UCSD-AML1 (cell line): ENCODE data around the gene DYNLT2B.
"Not testable (repeated sequence)": the region's sequence is repeated elsewhere in the genome, so short reads cannot be mapped to it uniquely, and the experiment has no call there.

Experiments
- DNase-seq: peaks from one replicate; lab custom pipeline; 2025; ENCODE audit not compliant: unreplicated experiment; lab: John Stamatoyannopoulos, UW

The DYNLT2B gene

DNA sequence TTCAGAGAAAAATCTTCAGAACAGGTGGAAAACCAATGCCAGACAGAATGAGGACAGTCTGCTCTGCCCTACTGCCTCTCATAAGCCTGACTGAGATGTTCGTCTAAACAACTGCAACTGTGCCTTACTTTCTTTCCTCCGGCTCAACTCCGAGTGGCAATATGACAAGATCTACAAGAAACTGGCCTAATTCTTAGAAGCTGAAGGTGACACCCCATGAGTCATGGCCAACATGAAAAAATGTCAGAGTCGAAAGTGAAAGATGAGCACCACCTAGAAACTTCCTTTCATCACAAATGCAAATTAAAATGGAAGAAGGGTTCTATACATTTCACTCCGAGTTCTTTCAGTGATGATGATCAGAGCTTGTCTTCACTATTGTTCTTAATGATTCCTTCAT, 43.5 kb downstream of the DYNLT2B start:
- DNase-seq: no peak

DNA sequence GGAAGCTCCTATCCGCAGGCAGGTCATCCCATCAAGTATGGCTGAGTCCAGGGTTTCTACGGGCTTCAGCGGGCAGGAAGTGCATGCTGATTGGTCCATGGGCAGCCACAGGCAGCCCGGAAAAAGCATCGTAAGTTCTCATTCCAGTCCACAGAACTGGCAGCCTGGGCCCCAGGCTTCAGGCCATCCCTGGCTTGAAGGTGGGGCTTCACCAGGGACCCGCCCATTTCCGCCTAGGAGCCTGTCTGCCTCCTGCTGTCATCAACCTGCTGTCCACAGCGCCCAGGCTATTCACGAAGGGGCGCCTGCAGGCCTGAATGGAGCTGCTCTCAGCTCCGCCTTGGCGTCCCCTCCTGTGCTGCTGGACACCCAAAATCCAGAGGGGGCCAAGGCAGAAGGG, 44.4 kb downstream of the DYNLT2B start:
- no peak for DNase-seq

DNA sequence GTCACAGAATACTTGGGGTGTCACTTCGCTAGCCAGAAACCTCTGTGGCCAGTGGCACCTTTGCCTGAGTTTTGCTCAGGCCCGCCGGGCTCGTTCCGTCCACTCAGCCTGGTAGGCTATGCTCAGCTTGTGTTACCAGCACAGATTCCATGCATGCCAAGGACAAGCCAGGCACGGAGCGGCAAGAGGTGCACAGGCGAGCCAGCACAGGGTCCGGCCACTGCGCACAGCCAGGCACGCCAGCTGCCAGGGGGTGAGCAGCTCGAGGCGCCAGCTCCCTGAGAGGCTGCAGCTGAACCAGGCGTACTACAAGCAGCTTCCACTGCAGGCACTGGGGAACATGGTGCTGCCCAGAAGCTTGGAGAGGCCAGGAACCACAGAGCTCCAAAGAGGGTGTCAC, 45.2 kb downstream of the DYNLT2B start:
- DNase-seq: no peak

DNA sequence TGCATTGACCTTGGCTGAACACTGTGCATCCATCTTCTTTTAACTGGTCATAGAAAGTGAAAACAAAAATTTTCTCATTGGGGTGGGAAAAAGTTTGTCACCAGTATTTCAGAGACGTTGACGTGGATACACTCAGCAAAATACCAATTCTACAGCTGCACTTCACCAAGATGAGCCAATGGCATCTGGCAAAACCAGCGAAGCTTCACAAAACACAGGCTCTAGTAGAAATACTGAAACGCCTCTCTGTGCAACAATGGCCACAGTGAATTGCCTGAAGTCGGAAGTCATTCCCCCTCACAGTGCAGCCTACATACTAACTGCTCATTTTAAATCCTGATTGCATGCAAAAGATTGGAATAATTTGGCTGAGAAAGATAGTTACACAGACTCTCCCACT, 47.5 kb downstream of the DYNLT2B start:
- DNase-seq: no peak

DNA sequence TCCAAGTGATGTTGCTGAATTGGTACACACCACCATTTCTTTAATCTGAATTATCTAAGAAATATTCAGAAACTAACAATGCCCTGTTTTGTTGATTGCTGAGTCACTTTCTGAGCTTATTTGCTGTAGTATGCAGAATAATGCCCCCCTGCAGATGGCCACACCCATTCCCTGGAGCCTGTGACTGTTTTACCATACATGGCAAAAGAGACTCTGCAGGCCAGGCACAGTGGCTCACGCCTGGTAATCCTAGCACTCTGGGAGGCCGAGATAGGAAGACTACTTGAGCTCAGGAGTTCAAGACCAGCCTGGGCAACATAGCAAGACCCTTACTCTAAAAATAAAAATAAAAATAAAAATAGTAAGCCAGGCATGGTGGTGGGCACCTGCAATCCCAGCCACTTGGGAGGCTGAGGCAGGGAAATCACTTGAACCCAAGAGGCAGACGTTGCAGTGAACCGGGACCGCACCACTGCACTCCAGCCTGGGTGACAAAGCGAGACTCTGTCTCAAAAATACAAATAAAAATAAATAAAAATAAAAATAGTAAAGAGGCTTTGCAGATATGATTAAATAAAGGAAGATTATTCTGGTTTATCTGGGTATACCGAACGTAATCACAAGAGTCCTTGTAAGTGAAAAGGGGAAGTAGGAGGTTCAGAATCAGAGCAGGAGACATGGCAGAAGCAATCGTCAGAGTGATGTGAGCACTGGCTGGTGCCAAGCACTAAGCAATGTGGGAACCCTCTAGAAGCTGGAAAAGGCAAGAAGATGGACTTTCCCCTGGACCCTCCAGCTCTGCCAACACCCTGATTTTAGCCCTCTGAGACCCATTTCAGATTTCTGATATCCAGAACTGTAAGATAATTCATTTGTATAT, 49.5 kb downstream of the DYNLT2B start:
- DNase-seq: no peak

DNA sequence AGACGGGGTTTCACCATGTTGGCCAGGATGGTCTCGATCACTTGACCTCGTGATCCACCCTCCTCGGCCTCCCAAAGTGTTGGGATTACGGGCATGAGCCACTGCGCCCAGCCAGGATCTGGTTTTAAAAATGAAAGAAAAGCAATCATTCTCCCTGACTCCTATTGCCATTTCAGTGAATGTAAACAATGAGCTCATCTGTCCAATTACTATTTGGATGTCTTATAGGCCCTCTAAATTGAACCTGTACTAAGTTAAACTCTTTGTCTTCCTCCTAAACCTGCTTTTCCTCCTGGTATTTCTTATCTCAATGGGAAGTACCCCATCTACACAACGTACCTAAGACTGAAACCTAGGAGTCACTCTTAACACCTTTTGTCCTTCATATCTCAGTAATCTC, 54.2 kb downstream of the DYNLT2B start:
- no peak for DNase-seq

DNA sequence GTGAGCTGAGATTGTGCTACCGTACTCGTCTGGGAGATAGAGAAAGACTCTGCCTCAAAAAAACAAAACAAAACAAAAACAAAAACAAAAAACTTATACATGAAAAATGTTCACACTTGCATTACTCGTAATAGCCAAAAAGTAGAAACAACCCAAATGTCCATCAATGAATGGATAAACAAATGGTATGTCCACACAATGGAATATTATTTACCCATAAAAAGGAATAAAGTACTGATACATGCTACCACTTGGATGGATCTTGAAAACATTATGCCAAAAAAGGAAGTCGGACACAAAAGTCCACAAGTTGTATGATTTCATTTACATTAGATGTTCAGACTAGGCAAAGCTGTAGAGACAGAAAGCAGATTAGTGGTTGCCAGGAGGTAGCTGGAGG, 57.3 kb downstream of the DYNLT2B start:
- no peak for DNase-seq

DNA sequence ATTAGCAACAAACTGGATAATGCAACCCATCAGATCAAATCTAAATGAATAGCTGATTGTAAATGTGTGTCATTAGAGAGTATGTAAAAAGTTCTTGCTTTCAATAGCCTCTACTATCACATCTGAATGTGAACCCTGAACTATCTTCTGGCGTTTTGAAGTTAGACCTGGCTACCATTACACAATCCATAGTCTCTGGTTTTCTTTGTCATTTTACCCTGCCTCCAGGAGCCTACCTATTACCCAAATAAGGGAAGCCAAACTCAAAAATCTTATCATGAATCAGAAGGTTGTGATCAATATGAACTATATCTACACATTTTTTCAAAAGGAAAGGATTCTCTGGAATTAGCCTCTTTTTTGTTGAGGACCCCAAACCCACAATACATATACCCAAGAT, 62.3 kb downstream of the DYNLT2B start:
- DNase-seq: no peak

DNA sequence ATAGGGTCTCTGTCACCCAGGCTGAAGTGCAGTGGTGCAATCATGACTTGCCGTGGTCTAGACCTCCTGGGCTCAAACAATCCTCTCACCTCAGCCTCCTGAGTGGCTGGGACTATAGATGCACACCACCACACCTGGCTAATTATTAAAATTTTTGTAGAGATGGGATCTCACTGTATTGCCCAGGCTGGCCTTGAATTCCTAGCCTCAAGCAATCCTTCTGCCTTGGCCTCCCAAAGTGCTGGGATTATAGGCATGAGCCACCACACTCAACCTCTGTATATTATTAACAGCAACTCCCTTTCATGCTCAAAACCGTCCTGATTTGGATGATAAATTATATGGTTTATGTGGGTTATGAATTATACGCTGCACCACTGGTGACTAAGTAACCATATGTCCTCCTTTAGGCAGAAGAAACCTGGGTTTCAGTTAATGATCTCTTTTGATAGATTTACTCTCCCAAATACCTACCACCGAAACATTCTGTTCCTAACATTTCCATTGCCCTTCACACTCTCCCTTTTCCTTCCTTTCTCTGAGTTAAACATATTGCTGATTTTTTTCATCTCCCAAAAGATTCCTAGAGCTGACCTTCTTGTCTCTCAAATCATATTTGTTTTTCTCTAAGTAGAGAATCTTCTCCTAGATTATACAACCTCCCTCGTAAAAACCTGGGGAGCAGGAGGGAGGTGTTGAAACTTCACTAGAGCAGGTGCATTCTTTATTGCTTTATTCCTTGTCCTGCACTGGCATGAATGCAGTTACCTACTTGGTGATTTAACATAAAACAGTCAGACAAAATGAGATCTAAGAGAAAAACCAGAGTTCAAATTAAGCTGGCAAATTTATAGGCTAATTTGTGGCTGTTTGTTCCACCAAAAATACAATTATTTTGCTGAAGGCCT, 63.4 kb downstream of the DYNLT2B start:
- no peak for DNase-seq

DNA sequence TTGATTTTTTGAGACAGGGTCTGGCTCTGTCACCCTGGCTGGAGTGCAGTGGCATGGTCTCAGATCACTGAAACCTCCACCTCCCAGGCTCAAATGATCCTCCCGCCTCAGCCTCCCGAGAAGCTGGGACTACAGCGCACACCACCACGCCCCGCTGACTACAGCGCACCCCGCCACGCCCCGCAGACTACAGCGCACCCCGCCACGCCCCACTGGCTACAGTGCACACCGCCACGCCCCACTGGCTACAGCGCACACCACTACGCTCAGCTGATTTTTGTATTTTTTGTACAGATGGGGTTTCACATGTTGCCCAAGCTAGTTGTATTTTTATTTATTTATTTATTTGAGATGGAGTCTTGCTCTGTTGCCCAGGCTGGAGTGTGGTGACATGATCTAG, 66.1 kb downstream of the DYNLT2B start:
- DNase-seq: no peak

DNA sequence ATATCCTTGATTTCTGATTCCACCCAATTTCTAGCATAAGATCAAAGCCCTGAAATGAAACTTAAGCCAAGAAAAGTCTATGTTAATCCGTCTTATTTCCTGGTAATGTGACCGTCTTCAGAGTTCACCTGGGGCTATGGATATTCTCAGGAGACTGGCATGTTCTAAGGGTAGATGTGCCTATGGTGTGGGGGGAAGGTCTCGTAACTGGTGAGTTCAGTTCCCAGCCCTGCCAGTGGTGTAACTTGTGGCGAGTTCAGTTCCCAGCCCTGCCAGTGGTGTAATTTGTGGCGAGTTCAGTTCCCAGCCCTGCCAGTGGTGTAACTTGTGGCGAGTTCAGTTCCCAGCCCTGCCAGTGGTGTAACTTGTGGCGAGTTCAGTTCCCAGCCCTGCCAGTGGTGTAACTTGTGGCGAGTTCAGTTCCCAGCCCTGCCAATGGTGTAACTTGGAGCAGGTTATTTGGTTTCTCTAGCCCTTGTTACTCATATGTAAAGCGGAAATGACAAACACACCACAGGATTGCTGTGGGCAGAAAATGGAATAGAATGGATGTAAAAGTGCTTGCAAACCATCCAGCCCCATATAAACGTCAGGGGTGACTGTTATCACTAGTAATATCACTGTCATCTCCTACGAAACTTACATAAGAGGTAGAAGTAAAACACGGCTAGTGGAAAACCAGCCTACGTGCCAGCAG, 71.3 kb downstream of the DYNLT2B start:
- no peak for DNase-seq

DNA sequence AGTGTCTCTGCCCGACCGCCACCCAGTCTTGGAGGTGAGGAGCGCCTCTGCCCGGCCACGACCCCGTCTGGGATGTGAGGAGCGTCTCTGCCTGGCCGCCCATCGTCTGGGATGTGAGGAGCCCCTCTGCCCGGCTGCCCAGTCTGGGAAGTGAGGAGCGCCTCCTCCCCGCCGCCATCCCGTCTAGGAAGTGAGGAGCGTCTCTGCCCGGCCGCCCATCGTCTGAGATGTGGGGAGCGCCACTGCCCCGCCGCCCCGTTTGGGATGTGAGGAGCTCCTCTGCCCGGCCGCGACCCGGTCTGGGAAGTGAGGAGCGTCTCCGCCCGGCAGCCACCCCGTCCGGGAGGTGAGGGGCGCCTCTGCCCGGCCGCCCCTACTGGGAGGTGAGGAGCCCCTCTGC, 73.9 kb downstream of the DYNLT2B start:
- DNase-seq: not testable (repeated sequence)

DNA sequence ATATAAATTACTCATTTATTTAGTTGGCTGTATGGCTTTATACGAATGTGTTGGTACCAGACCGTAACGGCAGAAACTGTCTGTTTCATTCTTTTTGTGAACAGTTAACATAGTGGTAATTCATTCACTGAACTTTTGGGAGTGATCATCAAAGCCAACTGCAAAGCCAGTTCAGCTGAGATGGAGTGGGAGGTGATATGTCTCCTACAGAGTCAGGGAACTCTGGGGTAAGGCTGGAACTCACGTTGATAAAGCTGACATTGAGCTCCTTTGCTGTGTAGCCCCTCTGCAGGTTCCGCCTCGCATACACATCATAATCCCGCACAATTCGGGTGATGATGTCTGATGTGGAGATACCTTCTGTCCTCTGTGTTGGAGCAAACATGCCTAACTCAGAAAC, 76.3 kb downstream of the DYNLT2B start:
- DNase-seq: no peak
